Measurements from ENCODE around the gene PRIM2.
"Not testable (repeated sequence)": the region's sequence is repeated elsewhere in the genome, so short reads cannot be mapped to it uniquely, and the experiment has no call there.

- not testable (repeated sequence) for TF ChIP-seq CTCF, POLR2A (IDR thresholded peaks at IDR 0.05)
Observed at GRCh38 chr6:57515171-57515570, 197.7 kb downstream of the PRIM2 start.
